ENCODE results near the gene LRP1-AS.
A peak's percentile ranks its signal among the peaks of the same experiment; 100 is the strongest.

The LRP1-AS gene

GRCh38 chr12:57116580-57117281 is 30.7 kb downstream of the LRP1-AS start:
- no peak for DNase-seq

DNA sequence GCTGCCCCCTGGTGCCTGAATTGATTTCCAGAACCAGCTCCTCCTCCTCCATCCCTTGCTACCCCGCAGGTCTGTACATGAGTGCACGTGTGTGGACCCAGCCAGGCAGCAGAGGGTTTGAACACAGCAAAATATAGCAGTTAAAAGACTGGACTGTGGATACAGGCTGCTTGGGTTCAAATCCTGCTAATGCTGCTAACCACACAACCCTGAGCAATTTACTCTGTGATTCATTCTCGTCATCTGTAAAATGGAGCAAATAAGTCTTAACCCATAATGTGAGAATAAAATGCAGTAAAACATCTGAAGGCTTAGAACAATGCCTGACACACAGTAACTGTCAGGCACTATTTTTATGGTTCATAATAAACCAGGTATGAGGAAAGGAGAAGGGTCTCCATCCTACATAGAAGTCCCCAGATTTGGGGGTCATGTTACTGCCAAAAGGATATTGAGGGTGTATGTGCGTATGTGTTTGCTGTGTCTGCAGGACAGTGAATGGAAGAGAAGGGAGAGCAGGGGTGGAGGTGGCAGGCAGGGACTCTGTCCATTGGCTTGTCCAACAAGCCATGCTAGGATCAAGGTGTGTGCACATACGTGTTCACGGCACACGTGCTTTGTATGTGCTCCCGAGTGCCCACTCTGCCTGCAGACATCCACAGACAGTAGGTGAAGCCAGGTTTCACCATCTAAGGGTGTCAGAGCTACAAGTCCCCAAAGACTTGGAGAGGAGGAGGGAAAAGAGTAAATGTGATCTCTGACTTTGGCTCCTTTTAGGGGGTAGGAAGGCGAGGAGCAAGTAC is 34.7 kb downstream of the LRP1-AS start:
- DNase-seq, result peak; percentile 78 to 81

GRCh38 chr12:57111031-57111734 is 36.2 kb downstream of the LRP1-AS start, which contains the start of gene STAT6:
Gene STAT6, minus strand, starts transcription at chr12:57111362. Its CDS starts 3,084 bp downstream, at chr12:57108278.
- DNase-seq, result no peak

- DNase-seq, result no peak
These were observed 37.1 kb downstream of the LRP1-AS start for GRCh38 chr12:57110104-57111030.

GRCh38 chr12:57109207-57110103 is 38.0 kb downstream of the LRP1-AS start:
- no peak for DNase-seq

DNA sequence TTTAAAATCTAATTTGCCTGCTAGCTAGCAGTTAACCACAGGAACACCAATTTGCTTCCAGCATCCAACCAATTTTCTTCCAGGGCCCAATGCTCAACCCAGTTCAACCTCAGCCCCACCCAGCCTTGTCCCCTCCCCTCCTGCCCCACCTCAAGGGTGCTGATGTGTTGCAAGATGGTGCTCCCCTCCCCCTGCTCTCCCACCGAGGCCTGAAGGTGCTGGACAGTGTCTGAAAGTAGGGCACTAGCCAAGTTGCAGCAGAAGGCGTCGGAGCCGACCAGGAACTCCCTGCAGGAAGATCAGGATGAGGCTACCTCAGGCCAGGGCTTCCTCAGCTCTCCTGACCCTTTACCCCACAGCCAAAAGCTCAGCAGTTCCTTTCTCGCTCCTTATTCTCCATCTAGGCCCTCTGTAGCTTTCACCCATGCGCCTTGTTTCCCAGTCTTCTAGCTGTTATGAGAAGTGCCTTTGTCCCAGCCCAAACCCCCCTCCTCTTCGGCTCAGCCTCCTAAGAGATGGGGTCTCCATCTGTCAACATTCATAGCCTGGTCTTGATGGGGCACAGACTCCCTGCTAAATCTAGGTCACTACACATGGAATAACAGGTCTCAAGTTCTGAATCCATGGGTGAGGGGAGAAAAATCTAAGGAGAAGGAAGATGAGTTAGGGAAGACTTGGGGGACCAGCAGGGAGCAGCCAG is 39.8 kb downstream of the LRP1-AS start:
- no peak for DNase-seq

DNA sequence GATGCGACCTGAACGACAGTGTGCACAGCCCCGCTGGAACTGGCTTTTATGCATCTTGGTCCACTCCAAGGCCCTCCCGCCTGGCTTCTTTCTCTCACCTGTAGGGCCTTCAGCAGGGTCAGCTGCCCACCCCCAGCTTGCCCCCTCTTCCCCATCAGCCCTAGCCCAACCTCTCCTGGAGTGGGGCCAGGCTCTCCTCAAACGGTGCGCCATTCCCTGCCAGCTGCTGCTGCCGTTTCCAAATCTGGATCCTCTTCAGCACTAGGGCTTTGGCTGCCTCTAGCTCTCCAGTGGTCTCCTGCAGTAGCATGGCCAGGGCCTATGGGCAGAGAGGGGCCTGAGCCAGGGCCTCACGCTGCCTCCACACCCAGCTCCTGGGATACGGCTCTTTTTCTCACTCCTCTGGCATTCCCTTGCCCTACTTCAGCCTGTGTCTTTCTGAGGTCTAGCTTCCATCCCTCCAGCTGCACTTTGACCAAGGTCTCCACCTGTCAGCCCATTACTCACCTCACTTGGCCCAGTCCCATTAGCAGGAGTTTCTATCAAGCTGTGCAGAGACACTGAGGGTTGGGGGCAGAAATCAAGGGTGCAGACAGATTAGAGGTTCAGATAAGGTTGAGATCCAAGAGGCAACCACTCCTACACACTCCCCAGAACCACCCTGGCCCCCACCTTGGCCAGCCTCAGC is 41.3 kb downstream of the LRP1-AS start:
- no peak for DNase-seq

DNA sequence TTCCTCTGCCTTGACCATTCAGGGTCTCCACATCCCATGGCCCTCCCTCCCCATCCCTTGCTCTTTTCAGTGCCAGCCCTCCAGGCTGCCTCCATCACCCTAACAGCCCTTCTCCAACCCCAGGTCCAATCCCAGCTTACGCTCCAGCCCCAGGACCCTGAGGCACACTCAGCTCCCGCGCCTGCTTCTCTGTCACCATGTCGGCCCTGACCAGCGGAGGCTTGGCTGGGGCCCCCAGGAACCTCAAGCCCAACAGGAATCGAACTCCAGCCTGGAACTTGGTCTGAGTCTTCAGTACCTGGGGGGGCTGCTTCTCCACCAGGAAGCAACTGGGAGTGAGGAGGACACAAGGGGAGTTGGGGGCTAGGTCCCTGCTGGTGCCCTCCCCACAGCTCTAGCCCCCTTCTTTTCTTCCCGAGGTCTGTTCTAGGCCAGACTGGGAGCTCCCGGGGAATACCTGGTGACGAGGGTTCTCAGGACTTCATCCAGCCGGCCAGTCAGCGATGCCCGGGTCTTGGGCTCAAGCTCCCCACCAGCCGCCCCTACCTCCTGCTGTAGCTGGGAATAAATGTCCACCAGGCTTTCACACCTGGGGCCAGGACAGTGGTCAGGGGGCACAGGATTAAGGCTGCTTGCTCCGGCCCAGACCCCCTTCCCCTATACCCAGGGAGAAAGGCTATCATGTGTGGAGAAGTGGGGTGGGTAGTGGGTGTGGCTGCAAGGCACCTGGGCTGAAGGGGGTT is 42.2 kb downstream of the LRP1-AS start:
- DNase-seq, result no peak

DNA sequence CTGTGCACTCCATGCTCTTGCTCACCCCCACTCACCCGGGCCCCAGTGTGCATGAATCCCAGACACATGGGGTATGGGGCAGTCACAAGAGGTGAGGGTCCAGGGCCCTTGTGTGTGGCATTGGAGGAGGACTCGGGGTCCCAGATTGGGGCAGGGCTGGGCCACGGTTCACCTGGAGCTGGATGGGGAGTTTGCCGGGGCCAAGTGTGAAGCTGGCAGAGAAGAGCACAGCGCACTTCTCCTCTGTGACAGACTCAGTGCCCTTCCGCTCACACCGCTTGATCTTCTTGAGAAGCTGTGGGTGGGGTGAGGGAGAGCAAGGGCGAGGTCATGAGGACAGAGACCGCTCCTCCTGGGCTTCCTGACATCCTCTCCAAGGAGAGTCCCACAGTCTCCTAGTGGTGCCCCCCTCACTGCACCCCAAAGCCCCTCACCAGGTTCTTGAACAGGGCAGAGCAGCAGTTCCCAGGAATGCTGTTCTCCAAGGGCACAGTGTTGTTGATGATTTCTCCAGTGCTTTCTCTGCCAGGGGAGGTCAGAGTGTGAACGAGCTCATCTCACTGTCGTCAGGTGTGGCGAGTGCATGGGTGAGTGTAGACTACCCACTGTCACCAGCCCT is 43.0 kb downstream of the LRP1-AS start:
- DNase-seq, result no peak

GRCh38 chr12:57103856-57104255 is 43.6 kb downstream of the LRP1-AS start:
- no peak for DNase-seq

DNA sequence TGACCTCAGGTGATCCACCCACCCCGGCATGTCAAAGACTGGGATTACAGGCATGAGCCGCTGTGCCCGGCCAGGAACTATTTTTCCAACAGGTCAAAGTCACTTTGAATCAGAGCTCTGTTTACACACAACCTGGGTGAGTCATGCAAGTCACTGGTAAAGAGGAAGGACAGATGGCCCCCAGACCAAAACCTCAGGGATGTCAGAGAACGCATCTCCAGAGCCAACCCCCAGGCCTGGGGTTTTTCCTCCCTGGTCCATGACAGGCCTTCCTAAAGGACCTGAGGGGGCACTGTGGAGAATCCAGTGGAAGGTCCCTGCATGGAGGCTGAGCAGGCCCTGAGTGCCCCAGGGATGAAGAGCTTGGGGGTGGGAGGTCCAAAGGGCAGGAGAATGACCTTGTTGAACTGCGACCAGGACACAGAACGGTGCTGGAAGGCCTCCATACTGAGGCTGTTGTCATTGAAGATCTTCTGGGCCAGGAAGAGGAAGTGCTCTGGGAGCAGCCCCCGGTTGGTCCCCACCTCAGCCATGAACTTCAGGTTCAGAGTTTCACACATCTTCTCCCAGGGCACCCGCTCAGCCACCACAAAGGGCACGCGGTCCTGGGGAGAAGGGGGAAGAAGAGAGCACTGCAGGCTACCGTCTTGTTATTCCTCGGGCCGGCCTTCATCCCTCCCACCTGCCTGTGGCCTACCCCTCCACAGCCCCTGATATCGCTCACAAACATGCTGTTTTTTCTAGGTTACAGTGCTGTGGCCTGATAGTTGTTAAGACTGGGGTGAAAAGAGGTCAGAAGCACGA is 45.3 kb downstream of the LRP1-AS start:
- DNase-seq, result peak in 1 of 2 experiments; percentile 15

DNA sequence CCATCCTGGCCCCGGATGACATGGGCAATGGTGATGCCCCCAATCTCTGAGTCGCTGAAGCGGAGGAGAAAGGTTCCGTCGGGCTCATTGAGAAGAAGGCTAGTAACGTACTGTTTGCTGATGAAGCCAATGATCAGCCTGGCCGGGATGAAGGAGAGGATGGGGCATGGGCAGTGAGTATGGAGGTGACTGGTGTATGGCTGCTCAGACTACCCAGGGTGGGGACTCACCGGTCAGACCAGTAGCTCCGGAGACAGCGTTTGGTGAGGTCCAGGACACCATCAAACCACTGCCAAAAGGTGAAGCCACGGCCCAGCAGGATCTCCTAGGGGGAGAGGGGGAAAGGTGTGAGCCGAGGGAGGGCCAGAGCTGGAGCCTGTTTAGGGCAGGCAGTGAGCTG is 47.7 kb downstream of the LRP1-AS start:
- DNase-seq, result no peak

DNA sequence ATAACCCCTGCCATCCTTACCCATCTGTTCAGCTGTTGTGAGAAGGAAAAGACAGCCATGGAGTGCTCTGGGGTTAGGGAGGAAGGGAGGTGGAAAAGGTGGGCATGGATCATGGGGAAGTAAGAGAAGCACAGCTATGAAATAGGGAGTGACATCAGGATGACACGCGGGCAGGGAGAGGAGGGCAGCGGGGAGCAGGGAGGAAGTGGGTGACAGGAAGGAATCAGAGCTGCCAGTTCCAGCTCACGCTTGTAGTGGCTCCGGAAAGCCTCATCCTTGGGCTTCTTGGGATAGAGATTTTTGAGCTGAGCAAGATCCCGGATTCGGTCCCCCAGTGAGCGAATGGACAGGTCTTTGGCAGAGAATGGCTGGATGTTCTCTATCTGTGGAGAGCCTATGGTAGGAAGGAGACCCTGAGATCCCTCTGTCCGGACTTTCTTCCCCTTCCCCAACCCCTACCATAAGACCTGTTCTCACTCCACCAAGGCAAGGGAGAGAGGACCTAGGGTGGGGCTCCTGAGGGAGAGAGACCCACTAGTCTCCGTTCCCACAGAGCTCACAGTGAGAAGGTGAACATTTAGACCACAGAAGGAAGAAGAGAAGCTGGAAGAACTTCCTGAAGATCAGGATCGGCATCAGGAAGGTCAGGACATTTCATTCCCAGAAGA is 48.2 kb downstream of the LRP1-AS start:
- DNase-seq, result no peak

DNA sequence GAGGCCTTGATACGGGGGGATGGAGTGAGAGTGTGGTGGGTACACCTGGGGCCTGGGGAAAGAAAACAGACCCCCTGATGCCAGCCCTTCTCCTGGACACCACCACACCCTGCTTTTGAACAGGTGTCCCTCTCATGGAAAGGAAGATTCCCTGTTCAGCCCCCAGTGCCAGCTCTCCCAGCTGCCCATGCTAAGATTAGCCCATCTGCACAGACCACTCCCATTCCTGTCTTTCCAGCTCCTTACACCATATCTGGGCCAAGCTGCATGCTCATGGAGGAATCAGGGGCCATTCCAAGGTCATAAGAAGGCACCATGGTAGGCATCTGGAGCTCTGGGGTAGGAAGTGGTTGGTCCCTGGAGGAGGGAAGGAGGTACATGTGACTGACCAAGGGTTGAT is 48.9 kb downstream of the LRP1-AS start:
- no peak for DNase-seq

DNA sequence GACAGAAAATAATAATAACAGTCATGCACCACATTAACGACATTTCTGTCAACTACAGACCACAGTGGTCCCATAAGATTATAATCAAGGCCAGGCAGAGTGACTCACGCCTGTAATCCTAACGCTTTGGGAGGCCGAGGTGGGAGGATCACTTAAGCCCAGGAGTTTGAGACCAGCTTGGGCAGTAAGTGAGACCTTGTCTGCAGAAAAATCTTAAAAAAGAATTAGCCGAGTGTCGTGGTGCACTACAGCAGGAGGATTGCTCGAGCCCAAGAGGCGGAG is 49.9 kb downstream of the LRP1-AS start:
- DNase-seq, result no peak

- no peak for DNase-seq
These were observed 50.5 kb downstream of the LRP1-AS start for GRCh38 chr12:57096748-57097553.

DNA sequence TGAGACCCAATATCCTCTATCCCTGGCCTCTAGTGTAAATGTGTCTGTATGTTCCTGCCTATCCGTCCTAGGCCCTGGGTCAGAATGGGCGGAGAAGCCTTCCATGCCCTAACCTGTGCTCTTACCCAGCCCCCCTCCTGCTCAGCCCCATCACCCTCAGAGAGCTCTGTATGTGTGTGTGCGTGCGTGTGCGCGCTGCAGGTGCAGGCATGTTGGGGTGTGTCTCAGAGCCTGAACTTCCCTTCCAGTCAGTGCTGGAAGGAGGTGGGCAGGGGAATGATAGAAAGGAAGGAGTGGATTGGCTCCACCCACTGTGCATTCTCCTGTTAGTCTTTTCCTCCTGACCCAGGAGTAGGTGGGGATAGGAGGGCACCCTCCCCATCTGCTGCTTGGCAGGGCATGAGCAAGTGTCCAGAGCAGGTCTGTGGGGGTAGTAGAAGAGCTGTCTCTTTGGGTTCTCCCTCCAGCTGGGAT is 51.3 kb downstream of the LRP1-AS start:
- DNase-seq, result peak; percentile 48 to 50
